HEK293 (cell line): ENCODE results near the gene PLLP.

Experiments
- CTCF ChIA-PET: fragments of 350-600 bp; formaldehyde crosslinking; extraction: SDS; loops from one replicate; lab custom pipeline; 2021; ENCODE audit warnings: antibody characterized with exemption; lab: Yijun Ruan, JAX
- POLR2A ChIA-PET: fragments of 300-600 bp; formaldehyde crosslinking; extraction: SDS; loops from one replicate; lab custom pipeline; 2020; ENCODE audit warnings: antibody characterized with exemption, inconsistent platforms; lab: Yijun Ruan, JAX
- H3K27ac ChIP-seq: fragments of 200-500 bp; sonication (Bioruptor generic); 2 replicates; pipeline ENCODE4 v1.5.1; 2014; ENCODE audit warnings: low read depth, low read length, control low read depth, inconsistent platforms; ENCODE audit errors: extremely low read depth
- H3K36me3 ChIP-seq, 2 experiments: fragments of 200-500 bp in 1 of 2; sonication (Bioruptor generic) in 1 of 2; 1 replicate in 1 of 2; 2 replicates in 1 of 2; pipeline ENCODE4 v1.5.1; 2014 to 2017; ENCODE audit warnings: inconsistent platforms in 2 of 2, low read length in 2 of 2; ENCODE audit not compliant: control insufficient read depth in 2 of 2, insufficient read depth in 1 of 2
- H3K4me1 ChIP-seq: fragments of 200-500 bp; sonication (Bioruptor generic); 2 replicates; pipeline ENCODE4 v1.5.1; 2014; ENCODE audit warnings: mild to moderate bottlenecking, low read length, inconsistent platforms; ENCODE audit not compliant: control insufficient read depth, insufficient read depth
- H3K4me3 ChIP-seq: 2 replicates; pipeline ENCODE4 v1.5.1; 2011; ENCODE audit warnings: low read depth, mild to moderate bottlenecking, control low read depth, low read length, moderate library complexity
- H3K9me3 ChIP-seq: fragments of 200-500 bp; sonication (Bioruptor generic); 2 replicates; pipeline ENCODE4 v1.5.1; 2014; ENCODE audit warnings: low read depth, low read length, inconsistent platforms; ENCODE audit not compliant: control insufficient read depth, insufficient read depth
- FEZF1 ChIP-seq: fragments of 450-650 bp; formaldehyde crosslinking; IDR thresholded peaks from 2 replicates; pipeline ENCODE4 v1.5.1; 2016; ENCODE audit warnings: missing biosample characterization, missing genetic modification characterization
- PRDM6 ChIP-seq: fragments of 450-650 bp; formaldehyde crosslinking; IDR thresholded peaks from 2 replicates; pipeline ENCODE4 v1.5.1; 2017; ENCODE audit warnings: missing biosample characterization, missing genetic modification characterization
- REPIN1 ChIP-seq: fragments of 450-650 bp; formaldehyde crosslinking; IDR thresholded peaks from 2 replicates; pipeline ENCODE4 v1.5.1; 2017; ENCODE audit warnings: missing biosample characterization, missing genetic modification characterization, low read depth
- ZBTB44 ChIP-seq: fragments of 450-650 bp; IDR thresholded peaks from 2 replicates; pipeline ENCODE4 v1.5.1; 2018; ENCODE audit warnings: missing biosample characterization, mild to moderate bottlenecking, missing genetic modification characterization
- ZBTB48 ChIP-seq: fragments of 450-650 bp; formaldehyde crosslinking; IDR thresholded peaks from 2 replicates; pipeline ENCODE4 v1.5.1; 2016; ENCODE audit warnings: missing biosample characterization, missing genetic modification characterization
- ZNF138 ChIP-seq: fragments of 450-650 bp; formaldehyde crosslinking; IDR thresholded peaks from 2 replicates; pipeline ENCODE4 v1.5.1; 2016; ENCODE audit warnings: missing biosample characterization, missing genetic modification characterization, borderline replicate concordance
- ZNF174 ChIP-seq: fragments of 450-650 bp; formaldehyde crosslinking; IDR thresholded peaks from 2 replicates; pipeline ENCODE4 v1.5.0; 2017; ENCODE audit warnings: missing biosample characterization, mild to moderate bottlenecking, missing genetic modification characterization
- ZNF292 ChIP-seq: fragments of 450-650 bp; formaldehyde crosslinking; IDR thresholded peaks from 2 replicates; pipeline ENCODE4 v1.5.1; 2016; ENCODE audit warnings: low read depth, missing biosample characterization, missing genetic modification characterization, borderline replicate concordance
- ZNF362 ChIP-seq: fragments of 450-650 bp; formaldehyde crosslinking; IDR thresholded peaks from 2 replicates; pipeline ENCODE4 v1.5.1; 2016; ENCODE audit warnings: missing biosample characterization, missing genetic modification characterization
- ZNF366 ChIP-seq: fragments of 450-650 bp; formaldehyde crosslinking; conservative IDR thresholded peaks from 2 replicates; pipeline ENCODE4 v1.5.1; 2016; ENCODE audit warnings: missing biosample characterization, missing genetic modification characterization
- ZNF560 ChIP-seq: fragments of 450-650 bp; formaldehyde crosslinking; IDR thresholded peaks from 2 replicates; pipeline ENCODE4 v1.5.1; 2017; ENCODE audit warnings: missing biosample characterization, missing genetic modification characterization, borderline replicate concordance
- ZNF776 ChIP-seq: fragments of 450-650 bp; formaldehyde crosslinking; IDR thresholded peaks from 2 replicates; pipeline ENCODE4 v1.5.0; 2017; ENCODE audit warnings: missing biosample characterization, missing genetic modification characterization, borderline replicate concordance
- ZNF785 ChIP-seq: fragments of 450-650 bp; formaldehyde crosslinking; IDR thresholded peaks from 2 replicates; pipeline ENCODE4 v1.5.1; 2016; ENCODE audit warnings: missing biosample characterization, missing genetic modification characterization
- ZNF792 ChIP-seq: fragments of 450-650 bp; formaldehyde crosslinking; IDR thresholded peaks from 2 replicates; pipeline ENCODE4 v1.5.1; 2016; ENCODE audit warnings: missing biosample characterization, missing genetic modification characterization
- ZSCAN16 ChIP-seq: fragments of 450-650 bp; formaldehyde crosslinking; IDR thresholded peaks from 2 replicates; pipeline ENCODE4 v1.5.1; 2016; ENCODE audit warnings: missing biosample characterization, missing genetic modification characterization
- TF ChIP-seq, protein P1 (sequence below): fragments of 450-650 bp; formaldehyde crosslinking; IDR thresholded peaks from 2 replicates; pipeline ENCODE4 v1.5.1; 2016; ENCODE audit warnings: missing biosample characterization, missing genetic modification characterization
- TF ChIP-seq, protein P2 (sequence below): fragments of 450-650 bp; formaldehyde crosslinking; IDR thresholded peaks from 2 replicates; pipeline ENCODE4 v1.5.1; 2016; ENCODE audit warnings: missing biosample characterization, missing genetic modification characterization
- TF ChIP-seq, protein P3 (sequence below): fragments of 450-650 bp; formaldehyde crosslinking; IDR thresholded peaks from 2 replicates; pipeline ENCODE4 v1.5.1; 2016; ENCODE audit warnings: missing biosample characterization, missing genetic modification characterization

Gene PLLP

GRCh38 chr16:57325458-57325857, 41.0 kb upstream of the PLLP start:
- POLR2A ChIA-PET: no interaction called here
- CTCF ChIA-PET: no interaction called here
- H3K4me1 ChIP-seq: no peaks in the 10 kb centered on the region
- TF ChIP-seq ZNF174 (tag by site-specific recombination) (no peak), REPIN1 (tag by site-specific recombination) (no peak), PRDM6 (tag by site-specific recombination) (no peak), ZNF362 (tag by site-specific recombination) (no peak), ZNF292 (tag by site-specific recombination) (no peak)
- TF ChIP-seq, protein P1, sequence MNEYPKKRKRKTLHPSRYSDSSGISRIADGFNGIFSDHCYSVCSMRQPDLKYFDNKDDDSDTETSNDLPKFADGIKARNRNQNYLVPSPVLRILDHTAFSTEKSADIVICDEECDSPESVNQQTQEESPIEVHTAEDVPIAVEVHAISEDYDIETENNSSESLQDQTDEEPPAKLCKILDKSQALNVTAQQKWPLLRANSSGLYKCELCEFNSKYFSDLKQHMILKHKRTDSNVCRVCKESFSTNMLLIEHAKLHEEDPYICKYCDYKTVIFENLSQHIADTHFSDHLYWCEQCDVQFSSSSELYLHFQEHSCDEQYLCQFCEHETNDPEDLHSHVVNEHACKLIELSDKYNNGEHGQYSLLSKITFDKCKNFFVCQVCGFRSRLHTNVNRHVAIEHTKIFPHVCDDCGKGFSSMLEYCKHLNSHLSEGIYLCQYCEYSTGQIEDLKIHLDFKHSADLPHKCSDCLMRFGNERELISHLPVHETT (tag by site-specific recombination): no peak
- TF ChIP-seq, protein P2, sequence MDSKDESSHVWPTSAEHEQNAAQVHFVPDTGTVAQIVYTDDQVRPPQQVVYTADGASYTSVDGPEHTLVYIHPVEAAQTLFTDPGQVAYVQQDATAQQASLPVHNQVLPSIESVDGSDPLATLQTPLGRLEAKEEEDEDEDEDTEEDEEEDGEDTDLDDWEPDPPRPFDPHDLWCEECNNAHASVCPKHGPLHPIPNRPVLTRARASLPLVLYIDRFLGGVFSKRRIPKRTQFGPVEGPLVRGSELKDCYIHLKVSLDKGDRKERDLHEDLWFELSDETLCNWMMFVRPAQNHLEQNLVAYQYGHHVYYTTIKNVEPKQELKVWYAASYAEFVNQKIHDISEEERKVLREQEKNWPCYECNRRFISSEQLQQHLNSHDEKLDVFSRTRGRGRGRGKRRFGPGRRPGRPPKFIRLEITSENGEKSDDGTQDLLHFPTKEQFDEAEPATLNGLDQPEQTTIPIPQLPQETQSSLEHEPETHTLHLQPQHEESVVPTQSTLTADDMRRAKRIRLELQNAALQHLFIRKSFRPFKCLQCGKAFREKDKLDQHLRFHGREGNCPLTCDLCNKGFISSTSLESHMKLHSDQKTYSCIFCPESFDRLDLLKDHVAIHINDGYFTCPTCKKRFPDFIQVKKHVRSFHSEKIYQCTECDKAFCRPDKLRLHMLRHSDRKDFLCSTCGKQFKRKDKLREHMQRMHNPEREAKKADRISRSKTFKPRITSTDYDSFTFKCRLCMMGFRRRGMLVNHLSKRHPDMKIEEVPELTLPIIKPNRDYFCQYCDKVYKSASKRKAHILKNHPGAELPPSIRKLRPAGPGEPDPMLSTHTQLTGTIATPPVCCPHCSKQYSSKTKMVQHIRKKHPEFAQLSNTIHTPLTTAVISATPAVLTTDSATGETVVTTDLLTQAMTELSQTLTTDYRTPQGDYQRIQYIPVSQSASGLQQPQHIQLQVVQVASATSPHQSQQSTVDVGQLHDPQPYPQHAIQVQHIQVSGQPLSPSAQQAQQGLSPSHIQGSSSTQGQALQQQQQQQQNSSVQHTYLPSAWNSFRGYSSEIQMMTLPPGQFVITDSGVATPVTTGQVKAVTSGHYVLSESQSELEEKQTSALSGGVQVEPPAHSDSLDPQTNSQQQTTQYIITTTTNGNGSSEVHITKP (tag by site-specific recombination): no peak
- TF ChIP-seq, all 188 proteins: peak for 0
- no peak overlapping the region for H3K4me3 ChIP-seq
- no peak overlapping the region for H3K27ac ChIP-seq
- no peaks in the 10 kb centered on the region for H3K9me3 ChIP-seq
- H3K36me3 ChIP-seq: no peaks in the 10 kb centered on the region

GRCh38 chr16:57324749-57325148, 40.3 kb upstream of the PLLP start:
- no peaks in the 10 kb centered on the region for H3K4me1 ChIP-seq
- H3K4me3 ChIP-seq: no peak overlapping the region
- POLR2A ChIA-PET: no interaction called here
- no peak overlapping the region for H3K27ac ChIP-seq
- H3K36me3 ChIP-seq: no peaks in the 10 kb centered on the region
- no peaks in the 10 kb centered on the region for H3K9me3 ChIP-seq
- CTCF ChIA-PET: no interaction called here
- TF ChIP-seq ZNF138 (tag by site-specific recombination): no peak
- TF ChIP-seq ZNF776: no peak
- TF ChIP-seq FEZF1 (tag by site-specific recombination): no peak
- no peak for TF ChIP-seq ZNF366 (tag by site-specific recombination)
- no peak for TF ChIP-seq ZSCAN16 (tag by site-specific recombination)
- TF ChIP-seq ZNF785 (tag by site-specific recombination): no peak
- TF ChIP-seq ZBTB48 (tag by site-specific recombination): no peak
- TF ChIP-seq, protein P3, sequence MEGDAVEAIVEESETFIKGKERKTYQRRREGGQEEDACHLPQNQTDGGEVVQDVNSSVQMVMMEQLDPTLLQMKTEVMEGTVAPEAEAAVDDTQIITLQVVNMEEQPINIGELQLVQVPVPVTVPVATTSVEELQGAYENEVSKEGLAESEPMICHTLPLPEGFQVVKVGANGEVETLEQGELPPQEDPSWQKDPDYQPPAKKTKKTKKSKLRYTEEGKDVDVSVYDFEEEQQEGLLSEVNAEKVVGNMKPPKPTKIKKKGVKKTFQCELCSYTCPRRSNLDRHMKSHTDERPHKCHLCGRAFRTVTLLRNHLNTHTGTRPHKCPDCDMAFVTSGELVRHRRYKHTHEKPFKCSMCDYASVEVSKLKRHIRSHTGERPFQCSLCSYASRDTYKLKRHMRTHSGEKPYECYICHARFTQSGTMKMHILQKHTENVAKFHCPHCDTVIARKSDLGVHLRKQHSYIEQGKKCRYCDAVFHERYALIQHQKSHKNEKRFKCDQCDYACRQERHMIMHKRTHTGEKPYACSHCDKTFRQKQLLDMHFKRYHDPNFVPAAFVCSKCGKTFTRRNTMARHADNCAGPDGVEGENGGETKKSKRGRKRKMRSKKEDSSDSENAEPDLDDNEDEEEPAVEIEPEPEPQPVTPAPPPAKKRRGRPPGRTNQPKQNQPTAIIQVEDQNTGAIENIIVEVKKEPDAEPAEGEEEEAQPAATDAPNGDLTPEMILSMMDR: no peak
- no peak for TF ChIP-seq ZNF560 (tag by site-specific recombination)
- no peak for TF ChIP-seq ZNF792 (tag by site-specific recombination)
- no peak for TF ChIP-seq ZBTB44
